ENCODE results near the gene TIAM1. TPM values are rescaled to one million over a fixed set of nuclear protein-coding genes. Genes with fewer than 3 reads are reported as not detected.
A peak's percentile ranks its signal among the peaks of the same experiment; 100 is the strongest.

Gene TIAM1
- total RNA-seq, 1 experiment from 2014 or later: 28.7 TPM

GRCh38 chr21:31181082-31181750, 162.8 kb downstream of the TIAM1 start (continued):
- TF ChIP-seq AFF4 (CRISPR knock-in tag; IDR thresholded peaks at IDR 0.05; ENCODE audit: borderline replicate concordance): no peak
- TF ChIP-seq E2F1 (CRISPR knock-in tag; IDR thresholded peaks at IDR 0.05): no peak
- TF ChIP-seq TP53 (CRISPR knock-in tag; IDR thresholded peaks at IDR 0.05): no peak
- TF ChIP-seq ARID4B (CRISPR knock-in tag; IDR thresholded peaks at IDR 0.05; ENCODE audit: borderline replicate concordance): no peak

GRCh38 chr21:31180256-31181081, 163.6 kb downstream of the TIAM1 start:
- peak; percentile 57 for ATAC-seq
- TF ChIP-seq CTCF (IDR thresholded peaks at IDR 0.05) (peak; percentile 37; the same call in 1 of the 2 replicates), TEAD1 (CRISPR knock-in tag; IDR thresholded peaks at IDR 0.05) (no peak)
- no peaks in the 10 kb centered on the region for H3K27me3 Mint-ChIP-seq (ENCODE audit: low read depth)
- CTCF ChIA-PET: interaction anchor here (0.6 to 2.4 kb wide), 7 partner anchors 27 to 550 kb away, joined by 3 to 14 read pairs (median 4); no protein-coding TSS in a partner anchor
- DNase-seq (ENCODE audit: low spot score): no peak
- H3K4me3 Mint-ChIP-seq: no peak overlapping the region
- H3K27ac Mint-ChIP-seq: peak overlapping the region; percentile 53; the same call in 1 of the 2 replicates
- POLR2A ChIA-PET: no interaction called here
- H3K36me3 Mint-ChIP-seq: peaks cover 7% of the 10 kb centered on the region; the same call in 1 of the 2 replicates
- no peaks in the 10 kb centered on the region for H3K9me3 Mint-ChIP-seq
- H3K4me1 Mint-ChIP-seq: peaks cover 11% of the 10 kb centered on the region; the same call in 1 of the 2 replicates

GRCh38 chr21:31176725-31177124, 167.3 kb downstream of the TIAM1 start:
- Mint-ChIP-seq H3K27me3 (ENCODE audit: low read depth) (no peaks in the 10 kb centered on the region), H3K27ac (no peak overlapping the region)
- no peak for ATAC-seq

More at GRCh38 chr21:31176725-31177124, 167.3 kb downstream of the TIAM1 start:
- peaks cover 23% of the 10 kb centered on the region for H3K4me1 Mint-ChIP-seq
- ChIA-PET POLR2A (no interaction called here), CTCF (interaction anchor here (0.7 kb wide), 1 partner anchor 404 kb away, joined by 3 read pairs; no protein-coding TSS in a partner anchor)
- DNase-seq (ENCODE audit: low spot score): no peak
- TF ChIP-seq HMGXB4 (CRISPR knock-in tag; IDR thresholded peaks at IDR 0.05) (no peak), OVOL2 (CRISPR knock-in tag; IDR thresholded peaks at IDR 0.05; ENCODE audit: borderline replicate concordance) (no peak), CREM (CRISPR knock-in tag; IDR thresholded peaks at IDR 0.05) (no peak), ZNF671 (CRISPR knock-in tag; IDR thresholded peaks at IDR 0.05) (no peak), ATF6 (CRISPR knock-in tag; IDR thresholded peaks at IDR 0.05) (no peak), NFYB (CRISPR knock-in tag; conservative IDR thresholded peaks at IDR 0.05; ENCODE audit: low read depth) (no peak)
- no peak overlapping the region for H3K4me3 Mint-ChIP-seq
- no peaks in the 10 kb centered on the region for H3K36me3 Mint-ChIP-seq
- H3K9me3 Mint-ChIP-seq: no peaks in the 10 kb centered on the region

Measured in WTC11 (cell line).